ENCODE data around the gene AMZ1. TPM values are rescaled to one million over a fixed set of nuclear protein-coding genes. Genes with fewer than 3 reads are reported as not detected.

AMZ1 gene
- total RNA-seq, 4 donors from 2014 or later, result 0.17 TPM; not detected in 3

DNA sequence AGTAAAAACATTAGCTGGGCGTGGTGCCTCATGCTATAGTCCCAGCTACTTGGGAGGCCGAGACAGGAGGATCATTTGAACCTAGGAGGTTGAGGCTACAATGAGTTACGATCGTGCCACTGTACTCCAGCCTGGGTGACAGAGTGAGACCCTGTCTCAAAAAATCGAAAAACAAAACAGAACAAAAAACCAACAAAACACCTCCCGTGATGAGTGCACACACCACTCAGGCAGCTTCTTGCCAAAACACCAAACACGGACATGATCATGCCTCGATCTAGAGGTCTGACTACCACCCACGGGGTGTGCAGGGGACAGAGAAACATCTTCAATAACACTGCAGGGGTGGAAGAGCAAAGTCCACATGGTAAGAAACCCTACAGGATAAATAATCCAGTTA, 44.4 kb downstream of the AMZ1 start:
- no peaks in the 10 kb centered on the region for H3K9me3 ChIP-seq
- peak in 1 of 2 donors; percentile 11 for DNase-seq (ENCODE audit: low spot score in 2 of 2)
- no peak for TF ChIP-seq POLR2AphosphoS5 (IDR thresholded peaks at IDR 0.05)
- TF ChIP-seq POLR2A (IDR thresholded peaks at IDR 0.05), result no peak
- no peak for TF ChIP-seq EP300 (IDR thresholded peaks at IDR 0.05)
- TF ChIP-seq, protein P1, sequence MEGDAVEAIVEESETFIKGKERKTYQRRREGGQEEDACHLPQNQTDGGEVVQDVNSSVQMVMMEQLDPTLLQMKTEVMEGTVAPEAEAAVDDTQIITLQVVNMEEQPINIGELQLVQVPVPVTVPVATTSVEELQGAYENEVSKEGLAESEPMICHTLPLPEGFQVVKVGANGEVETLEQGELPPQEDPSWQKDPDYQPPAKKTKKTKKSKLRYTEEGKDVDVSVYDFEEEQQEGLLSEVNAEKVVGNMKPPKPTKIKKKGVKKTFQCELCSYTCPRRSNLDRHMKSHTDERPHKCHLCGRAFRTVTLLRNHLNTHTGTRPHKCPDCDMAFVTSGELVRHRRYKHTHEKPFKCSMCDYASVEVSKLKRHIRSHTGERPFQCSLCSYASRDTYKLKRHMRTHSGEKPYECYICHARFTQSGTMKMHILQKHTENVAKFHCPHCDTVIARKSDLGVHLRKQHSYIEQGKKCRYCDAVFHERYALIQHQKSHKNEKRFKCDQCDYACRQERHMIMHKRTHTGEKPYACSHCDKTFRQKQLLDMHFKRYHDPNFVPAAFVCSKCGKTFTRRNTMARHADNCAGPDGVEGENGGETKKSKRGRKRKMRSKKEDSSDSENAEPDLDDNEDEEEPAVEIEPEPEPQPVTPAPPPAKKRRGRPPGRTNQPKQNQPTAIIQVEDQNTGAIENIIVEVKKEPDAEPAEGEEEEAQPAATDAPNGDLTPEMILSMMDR (IDR thresholded peaks at IDR 0.05), result no peak
- no peak overlapping the region for H3K27ac ChIP-seq
- 91% methylated on average over 9 of the region's 9 CpGs for WGBS
- no peaks in the 10 kb centered on the region for H3K27me3 ChIP-seq
- H3K4me1 ChIP-seq, result peaks cover 25% of the 10 kb centered on the region
- H3K36me3 ChIP-seq, result peaks cover 18% of the 10 kb centered on the region
- no peak overlapping the region for H3K4me3 ChIP-seq

DNA sequence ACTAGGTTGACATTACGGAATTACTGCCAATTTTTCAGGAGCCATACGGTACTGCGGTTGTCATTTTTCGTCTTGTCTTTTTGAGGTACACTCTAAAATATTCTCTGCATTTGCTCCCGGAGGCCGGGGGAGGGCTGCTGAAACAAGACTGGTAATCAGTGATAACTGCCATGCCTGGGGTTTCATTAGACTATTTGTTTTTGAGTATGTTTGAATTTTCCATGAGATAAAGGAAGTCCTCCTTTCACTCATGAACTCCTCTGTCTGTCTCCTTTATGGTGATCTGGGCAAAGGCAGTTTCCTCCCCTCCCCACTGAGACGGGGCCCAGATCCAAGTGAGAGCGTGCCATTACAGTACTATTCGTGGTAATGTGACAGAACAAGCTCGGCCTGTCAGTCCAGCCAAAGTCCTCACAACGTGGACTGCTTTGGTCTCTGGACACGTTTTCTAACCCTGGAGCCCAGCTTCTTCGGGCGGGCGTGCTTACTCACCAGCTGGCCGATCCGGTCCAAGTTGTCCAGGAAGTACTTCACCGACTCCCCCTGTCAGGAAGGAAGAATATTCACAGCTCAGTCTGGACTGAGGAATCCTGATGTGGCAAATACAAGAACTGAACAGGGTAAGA, 45.1 kb downstream of the AMZ1 start:
- H3K4me1 ChIP-seq, result peaks cover 25% of the 10 kb centered on the region
- H3K9me3 ChIP-seq, result no peaks in the 10 kb centered on the region
- WGBS, result 59% methylated on average over 13 of the region's 18 CpGs
- TF ChIP-seq POLR2A (IDR thresholded peaks at IDR 0.05), result no peak
- TF ChIP-seq EP300 (IDR thresholded peaks at IDR 0.05), result no peak
- TF ChIP-seq, protein P1 (IDR thresholded peaks at IDR 0.05), result no peak
- TF ChIP-seq POLR2AphosphoS5 (IDR thresholded peaks at IDR 0.05), result no peak
- no peak overlapping the region for H3K4me3 ChIP-seq
- H3K27ac ChIP-seq, result peak overlapping the region; percentile 39
- no peak for DNase-seq (ENCODE audit: low spot score in 2 of 2)
- peaks cover 18% of the 10 kb centered on the region for H3K36me3 ChIP-seq
- H3K27me3 ChIP-seq, result no peaks in the 10 kb centered on the region

DNA sequence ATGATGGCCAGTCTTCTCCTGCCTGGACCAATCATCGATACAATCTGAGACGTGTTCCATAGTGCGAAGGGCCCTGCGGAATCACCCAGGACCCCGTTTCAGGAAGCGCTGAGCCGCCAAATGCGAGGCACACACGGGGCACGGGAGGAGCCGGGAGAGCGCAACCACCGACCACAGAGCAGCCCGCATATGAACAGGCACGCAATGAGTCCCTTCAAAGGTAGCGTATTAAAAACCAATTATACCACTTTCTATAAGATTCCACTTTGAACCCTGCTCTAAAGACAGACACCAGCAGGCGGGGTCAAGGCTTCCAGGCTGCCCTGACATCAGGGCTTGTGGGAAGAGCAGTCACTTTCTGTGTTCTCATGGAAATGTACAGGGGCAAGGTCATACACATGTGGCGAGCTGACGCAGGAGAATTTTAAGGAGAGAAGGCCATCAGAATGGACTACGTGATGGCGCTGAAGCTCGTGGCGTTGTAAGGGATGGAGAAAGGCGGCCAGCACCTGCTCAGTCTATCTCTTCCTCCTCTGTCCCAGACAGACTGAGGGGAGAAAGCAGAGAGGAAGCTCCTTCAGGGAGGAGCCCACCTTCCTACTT, 46.2 kb downstream of the AMZ1 start:
- 91% methylated on average over 24 of the region's 24 CpGs for WGBS
- peak in 1 of 2 donors; percentile 72 for DNase-seq (ENCODE audit: low spot score in 2 of 2)
- no peak overlapping the region for H3K4me3 ChIP-seq
- TF ChIP-seq POLR2AphosphoS5 (IDR thresholded peaks at IDR 0.05), result no peak
- no peak for TF ChIP-seq POLR2A (IDR thresholded peaks at IDR 0.05)
- TF ChIP-seq EP300 (IDR thresholded peaks at IDR 0.05), result no peak
- TF ChIP-seq, protein P1 (IDR thresholded peaks at IDR 0.05), result no peak
- peaks cover 25% of the 10 kb centered on the region for H3K4me1 ChIP-seq
- H3K36me3 ChIP-seq, result peaks cover 18% of the 10 kb centered on the region
- H3K27ac ChIP-seq, result no peak overlapping the region
- H3K27me3 ChIP-seq, result no peaks in the 10 kb centered on the region
- H3K9me3 ChIP-seq, result no peaks in the 10 kb centered on the region

DNA sequence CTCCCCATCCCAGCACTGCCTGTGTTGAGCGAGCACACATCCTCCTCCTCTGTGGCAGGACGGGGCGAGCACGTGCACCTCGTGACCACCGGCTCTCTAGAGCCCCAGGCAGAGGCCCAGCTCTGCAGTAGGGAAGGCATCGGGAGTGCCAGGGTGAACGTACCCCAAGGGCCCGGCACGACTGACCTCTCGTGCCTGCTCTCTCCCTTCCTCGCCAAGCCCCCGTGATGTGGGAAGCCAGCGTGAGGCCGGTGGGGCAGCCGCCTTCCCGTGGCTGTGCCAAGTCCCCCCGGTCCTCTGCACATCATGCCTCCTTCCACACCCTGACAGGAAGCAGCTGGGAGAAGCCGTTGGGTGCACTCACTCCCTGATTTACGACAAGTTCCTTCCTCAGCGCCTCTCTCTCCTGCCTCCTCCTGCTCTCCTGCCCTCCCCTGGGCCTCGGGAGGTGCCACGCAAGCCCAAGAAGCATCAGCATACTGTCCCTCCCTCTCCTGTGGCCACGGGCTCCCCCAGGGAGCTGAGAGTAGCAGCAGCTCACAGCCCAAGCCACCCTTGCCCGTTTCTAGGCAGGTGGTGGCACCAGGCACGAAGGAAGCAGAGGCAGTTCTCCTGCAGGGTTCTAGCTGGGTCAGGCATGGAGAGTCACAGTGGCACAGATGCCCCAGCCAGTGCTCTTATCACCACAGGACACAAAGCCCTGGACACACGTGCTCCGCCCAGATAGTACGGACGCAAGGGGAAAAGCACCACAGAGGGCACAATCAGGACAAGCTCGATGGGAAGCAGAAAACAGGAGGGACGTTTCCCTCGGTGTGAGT, 47.0 kb downstream of the AMZ1 start:
- TF ChIP-seq POLR2AphosphoS5 (IDR thresholded peaks at IDR 0.05) (no peak), POLR2A (IDR thresholded peaks at IDR 0.05) (no peak), EP300 (IDR thresholded peaks at IDR 0.05) (no peak)
- TF ChIP-seq, protein P1 (IDR thresholded peaks at IDR 0.05), result no peak

DNA sequence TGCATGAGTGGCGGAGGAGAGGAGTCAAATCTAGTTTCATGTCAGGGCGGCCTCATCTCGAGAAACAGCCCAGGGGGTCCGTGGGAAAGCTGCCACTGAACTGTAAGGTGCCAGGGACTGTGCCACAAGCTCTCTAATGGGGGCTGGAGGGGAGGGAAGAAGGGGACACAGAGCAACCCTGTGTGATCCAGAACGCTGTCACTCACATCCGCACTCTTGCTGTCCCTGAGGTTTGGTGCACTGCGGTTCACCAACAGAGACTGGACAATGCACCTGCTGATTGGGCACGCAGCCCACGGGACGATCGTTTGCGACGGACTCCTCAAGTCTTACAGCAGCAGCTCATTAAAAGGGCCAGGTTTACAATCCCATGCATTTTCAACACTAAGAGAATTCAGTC, 47.7 kb downstream of the AMZ1 start:
- TF ChIP-seq POLR2A (IDR thresholded peaks at IDR 0.05) (no peak), POLR2AphosphoS5 (IDR thresholded peaks at IDR 0.05) (no peak), EP300 (IDR thresholded peaks at IDR 0.05) (no peak)
- TF ChIP-seq, protein P1 (IDR thresholded peaks at IDR 0.05), result no peak
- DNase-seq (ENCODE audit: low spot score in 2 of 2), result peak; percentile 29 to 63
- 94% methylated on average over 13 of the region's 13 CpGs for WGBS

More for the DNA sequence above, 47.0 kb downstream of the AMZ1 start:
- Histone ChIP-seq H3K36me3 (peaks cover 15% of the 10 kb centered on the region), H3K27me3 (no peaks in the 10 kb centered on the region), H3K4me3 (no peak overlapping the region), H3K9me3 (no peaks in the 10 kb centered on the region), H3K4me1 (peaks cover 25% of the 10 kb centered on the region), H3K27ac (no peak overlapping the region)
- peak; percentile 66 to 77 for DNase-seq (ENCODE audit: low spot score in 2 of 2)
- WGBS, result 62% methylated on average over 29 of the region's 33 CpGs

More for the DNA sequence above, 47.7 kb downstream of the AMZ1 start:
- no peak overlapping the region for H3K4me3 ChIP-seq
- H3K27me3 ChIP-seq, result no peaks in the 10 kb centered on the region
- H3K27ac ChIP-seq, result no peak overlapping the region
- H3K36me3 ChIP-seq, result peaks cover 7% of the 10 kb centered on the region
- H3K4me1 ChIP-seq, result peaks cover 25% of the 10 kb centered on the region
- no peaks in the 10 kb centered on the region for H3K9me3 ChIP-seq
